T follicular helper cell (primary cell): ENCODE measurements around the gene ERP29.
"Not testable (repeated sequence)": the region's sequence is repeated elsewhere in the genome, so short reads cannot be mapped to it uniquely, and the experiment has no call there.

Experiments used
- DNase-seq: peaks from one replicate; pipeline ENCODE4 v3.0.0-alpha.2; 2020; ENCODE audit warnings: low read depth
- total RNA-seq, 2 experiments: gene quantifications; one replicate each; lab custom pipeline; 2026; lab: John Stamatoyannopoulos, UW

ERP29 gene
- total RNA-seq = 169 to 215 reads per million in 2 experiments

DNA sequence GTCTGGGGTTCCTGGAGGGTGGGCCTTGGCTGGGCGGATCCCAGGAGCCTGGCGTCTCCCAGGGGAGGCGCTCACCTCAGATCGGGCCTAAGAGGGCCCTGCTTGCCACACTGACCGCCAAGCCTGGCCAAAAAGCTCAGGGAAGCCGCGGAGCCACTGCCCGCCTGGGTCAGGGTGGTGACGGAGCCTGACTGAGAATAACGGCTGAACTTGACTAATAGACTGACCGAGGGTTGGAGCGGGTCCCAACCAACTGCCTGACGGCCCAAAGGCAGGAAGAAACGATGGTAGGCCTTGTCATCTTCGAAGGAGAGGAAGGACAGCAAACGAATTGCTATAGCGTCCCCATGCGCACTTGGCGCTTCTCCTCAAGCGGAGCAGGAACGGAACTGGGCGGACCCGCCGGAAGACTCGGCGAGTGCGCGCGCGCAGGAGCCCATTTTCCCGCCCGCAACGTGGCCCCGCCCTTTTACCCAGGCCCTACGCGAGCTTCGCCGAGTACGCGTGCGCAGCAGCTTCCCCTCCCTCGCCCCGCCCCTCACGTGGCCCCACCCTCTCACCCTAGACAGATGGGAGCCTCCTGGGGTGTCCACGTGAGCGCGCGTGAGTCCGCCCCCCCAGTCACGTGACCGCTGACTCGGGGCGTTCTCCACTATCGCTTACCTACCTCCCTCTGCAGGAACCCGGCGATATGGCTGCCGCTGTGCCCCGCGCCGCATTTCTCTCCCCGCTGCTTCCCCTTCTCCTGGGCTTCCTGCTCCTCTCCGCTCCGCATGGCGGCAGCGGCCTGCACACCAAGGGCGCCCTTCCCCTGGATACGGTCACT is at the start of gene ERP29, which contains the start of gene TMEM116:
Gene ERP29, plus strand, starts transcription at position 652 of the 826 bp plus-strand sequence. Its CDS starts 40 bp downstream, at position 692.
Gene TMEM116, minus strand, starts transcription at position 391 of the 826 bp plus-strand sequence. CDS start 7,895 bp downstream, outside the sequence.
- DNase-seq = peak; percentile 100

DNA sequence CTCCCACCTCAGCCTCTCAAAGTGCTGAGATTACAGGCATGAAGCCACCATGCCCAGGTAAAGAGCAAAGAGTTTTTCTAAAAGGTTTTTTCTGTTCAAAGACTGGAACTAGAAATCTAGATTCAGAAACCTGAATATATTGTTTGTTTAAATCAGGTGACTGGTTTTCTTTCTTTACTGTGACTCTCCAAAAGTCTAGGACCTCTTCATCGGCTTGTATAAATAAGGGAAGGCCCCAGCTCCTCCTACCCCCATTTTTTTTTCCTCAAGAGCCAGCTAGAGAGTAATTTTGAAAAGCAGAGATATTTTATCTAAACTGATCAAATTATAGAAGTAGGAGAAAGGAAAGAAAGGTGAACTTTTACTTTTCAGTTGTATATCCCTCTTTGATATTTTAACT is 48.3 kb upstream of the ERP29 start:
- no peak for DNase-seq

DNA sequence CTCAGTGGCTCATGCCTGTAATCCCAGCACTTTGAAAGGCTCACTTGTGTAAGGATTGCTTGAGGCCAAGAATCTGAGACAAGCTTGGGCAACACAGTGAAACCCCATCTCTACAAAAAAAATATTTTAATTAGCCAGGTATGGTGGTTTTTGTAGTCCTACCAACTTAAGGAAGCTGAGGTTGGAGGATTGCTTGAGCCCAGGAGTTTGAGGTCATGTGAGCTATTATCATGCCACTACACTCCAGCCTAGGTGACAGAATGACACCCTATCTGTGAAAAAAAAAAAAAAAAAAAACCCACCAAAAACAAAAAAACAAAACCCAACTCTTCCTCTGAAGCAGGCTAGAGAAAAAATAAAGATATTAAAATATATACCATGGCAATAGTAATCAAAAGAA is 41.4 kb upstream of the ERP29 start:
- DNase-seq = no peak

DNA sequence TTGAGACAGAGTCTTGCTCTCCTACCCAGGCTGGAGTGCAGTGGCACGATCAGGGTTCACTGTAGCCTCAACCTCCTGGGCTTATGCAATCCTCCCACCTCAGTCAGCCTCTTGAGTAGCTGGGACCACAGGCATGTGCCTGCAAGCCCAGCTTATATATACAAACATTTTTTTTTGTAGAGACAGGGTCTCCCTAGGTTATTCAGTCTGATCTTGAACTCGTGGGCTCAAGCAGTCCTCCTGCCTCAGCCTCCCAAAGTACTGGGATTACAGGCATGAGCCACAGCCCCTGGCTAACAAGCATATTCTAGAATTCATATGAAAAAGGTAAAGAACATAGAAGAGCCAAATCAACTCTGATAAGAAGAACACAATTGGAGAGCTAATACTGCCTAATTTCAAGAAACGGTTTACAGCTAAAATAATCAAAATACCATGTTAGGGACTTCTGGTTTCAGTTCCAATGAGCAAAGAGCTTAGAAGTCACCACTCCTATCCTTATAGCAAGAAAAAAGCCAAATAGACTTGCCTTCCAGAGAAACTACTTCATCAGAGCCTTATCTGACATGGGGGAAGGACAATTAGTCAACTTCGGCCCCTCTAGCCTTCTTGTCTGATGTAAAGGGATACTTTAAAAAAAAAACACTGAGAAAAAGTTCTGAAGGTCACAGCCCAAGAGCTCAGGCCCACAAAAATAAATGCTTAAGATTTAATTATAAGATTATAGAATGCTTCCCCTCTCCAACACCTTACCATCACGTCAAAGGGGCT is 37.9 kb upstream of the ERP29 start:
- no peak for DNase-seq

DNA sequence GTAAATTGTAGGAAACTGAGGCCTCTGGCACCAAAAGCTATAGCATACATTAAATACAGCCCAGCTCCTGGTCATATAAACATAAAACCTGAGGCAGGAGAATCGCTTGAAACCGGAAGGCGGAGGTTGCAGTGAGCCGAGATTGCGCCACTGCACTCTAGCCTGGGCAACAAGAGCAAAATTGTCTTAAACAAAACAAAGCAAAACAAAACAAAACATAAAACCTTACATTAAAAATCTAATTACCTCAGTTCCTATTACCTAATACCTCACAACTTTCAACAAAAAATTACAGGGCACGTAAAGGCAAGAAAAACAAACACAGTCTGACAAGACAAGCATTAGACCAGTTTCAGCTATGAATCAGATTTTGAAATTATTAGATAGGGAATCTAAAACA is 36.9 kb upstream of the ERP29 start:
- DNase-seq = no peak

DNA sequence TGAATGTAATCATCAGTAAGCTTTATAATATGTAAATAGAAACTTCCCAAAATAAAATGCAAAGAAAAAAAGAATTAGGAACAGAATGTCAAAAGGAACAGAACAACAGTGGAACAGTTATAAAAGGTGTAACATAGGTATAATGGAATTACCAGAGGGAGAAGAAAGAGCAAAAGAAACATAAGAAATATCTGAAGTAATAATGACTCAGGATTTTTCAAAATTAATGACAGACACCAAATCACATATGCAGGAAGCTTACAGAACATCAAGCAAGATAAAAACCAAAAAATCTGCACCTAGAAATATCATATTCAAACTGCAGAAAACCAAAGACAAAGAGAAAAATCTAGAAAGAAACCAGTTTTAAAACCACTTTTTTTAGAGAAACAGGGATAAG is 36.4 kb upstream of the ERP29 start:
- DNase-seq = no peak

DNA sequence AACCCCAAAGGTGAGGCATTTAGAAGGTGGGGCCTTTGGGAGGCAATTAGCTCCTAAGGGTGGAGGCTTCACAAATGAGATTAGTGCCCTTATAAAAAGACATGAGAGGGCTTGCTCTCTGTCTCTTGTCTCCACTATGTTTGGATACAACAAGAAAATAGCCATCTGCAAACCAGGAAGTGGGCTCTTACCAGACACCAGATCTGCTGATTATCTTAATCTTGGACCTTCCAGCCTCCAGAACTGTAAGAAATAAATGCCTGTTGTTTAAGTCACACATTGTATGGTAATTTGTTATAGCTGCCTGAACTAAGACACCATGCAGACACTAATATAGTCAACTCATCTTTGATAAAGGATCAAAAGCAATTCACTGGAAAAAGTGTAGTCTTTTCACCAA is 34.7 kb upstream of the ERP29 start:
- no peak for DNase-seq

DNA sequence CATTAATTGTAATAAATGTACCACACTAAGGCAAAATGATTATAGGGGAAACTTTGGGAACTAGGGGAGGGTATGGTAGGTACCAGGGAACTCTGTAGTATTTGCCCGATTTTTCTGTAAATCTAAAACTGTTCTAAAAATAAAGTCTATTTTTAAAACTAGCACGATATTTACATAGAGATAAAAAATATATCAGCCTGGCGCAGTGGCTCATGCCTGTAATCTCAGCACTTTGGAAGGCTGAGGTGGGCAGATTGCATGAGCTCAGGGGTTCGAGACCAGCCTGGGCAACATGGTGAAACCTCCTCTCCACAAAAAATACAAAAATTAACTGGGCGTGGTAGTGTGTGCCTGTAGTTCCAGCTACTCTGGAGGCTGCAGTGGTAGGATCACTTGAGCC is 32.6 kb upstream of the ERP29 start:
- DNase-seq = no peak

DNA sequence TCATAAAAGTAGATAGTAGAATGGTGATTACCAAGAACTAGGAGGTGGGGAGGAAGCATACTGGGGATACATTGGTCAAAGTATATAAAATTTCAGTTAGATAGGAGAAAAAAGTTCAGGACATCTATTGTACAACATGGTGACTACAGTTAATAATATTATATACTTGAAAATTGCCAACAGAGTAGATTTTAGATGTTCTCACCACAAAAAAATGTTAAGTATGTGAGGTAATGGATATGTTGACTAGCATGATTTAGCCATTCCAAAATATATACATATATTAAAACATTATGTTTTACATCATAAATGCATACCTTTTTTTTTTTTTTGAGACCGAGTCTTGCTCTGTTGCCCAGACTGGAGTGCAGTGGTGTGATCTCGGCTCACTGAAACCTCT is 31.2 kb upstream of the ERP29 start:
- DNase-seq = no peak

DNA sequence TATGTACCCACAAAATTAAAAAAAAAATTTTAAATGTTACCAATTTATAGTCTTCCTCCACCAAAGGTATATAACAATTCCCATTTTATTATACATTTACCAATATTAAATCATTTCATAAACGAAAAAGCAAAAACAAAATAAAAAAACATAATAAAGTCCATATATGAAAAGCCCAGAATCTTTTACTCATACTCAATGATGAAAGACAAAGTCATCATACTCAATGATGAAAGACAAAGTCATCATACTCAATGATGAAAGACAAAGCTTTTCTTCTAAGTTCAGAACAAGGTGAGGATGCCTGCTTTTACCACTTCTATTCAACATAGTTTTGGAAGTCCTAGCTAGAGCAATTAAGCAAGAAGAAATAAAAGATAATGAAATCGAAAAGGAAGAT is 28.4 kb upstream of the ERP29 start:
- DNase-seq = no peak

DNA sequence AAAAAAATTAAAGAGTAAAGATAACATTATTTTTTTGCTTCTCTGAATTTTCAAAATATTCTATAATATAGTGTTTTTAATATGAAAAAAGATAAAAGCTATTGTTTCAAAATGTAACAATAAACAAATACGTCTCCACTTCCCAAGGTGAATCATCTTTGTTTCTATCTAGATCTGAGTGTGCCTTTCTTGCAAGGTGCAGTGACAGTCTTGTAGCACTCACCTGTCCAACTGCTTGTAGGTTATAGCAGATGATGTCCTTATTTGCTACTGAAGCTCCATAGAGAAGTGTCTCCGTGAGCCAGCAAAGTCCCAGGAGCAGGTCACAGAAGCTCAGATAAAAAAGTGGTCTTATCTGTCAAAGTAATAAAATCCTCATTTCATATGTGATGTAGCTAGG is 21.7 kb upstream of the ERP29 start:
- no peak for DNase-seq

DNA sequence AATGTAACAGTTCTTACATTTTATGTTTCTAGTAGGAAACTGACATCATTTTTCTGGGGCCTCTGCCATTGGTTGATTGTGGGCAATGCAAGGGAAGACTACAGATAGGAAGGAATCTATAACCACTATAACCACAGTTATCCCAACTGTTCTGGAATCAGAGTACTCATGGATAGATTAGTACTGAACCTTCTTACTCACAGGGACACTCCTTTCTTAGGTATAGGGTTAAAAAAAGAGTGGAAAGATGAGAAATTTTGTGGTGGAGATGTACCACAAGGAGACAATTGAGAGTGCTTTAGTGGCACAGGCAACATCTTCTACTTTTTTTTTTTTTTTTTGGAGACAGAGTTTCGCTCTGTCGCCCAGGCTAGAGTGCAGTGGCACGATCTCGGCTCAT is 21.3 kb upstream of the ERP29 start:
- no peak for DNase-seq

DNA sequence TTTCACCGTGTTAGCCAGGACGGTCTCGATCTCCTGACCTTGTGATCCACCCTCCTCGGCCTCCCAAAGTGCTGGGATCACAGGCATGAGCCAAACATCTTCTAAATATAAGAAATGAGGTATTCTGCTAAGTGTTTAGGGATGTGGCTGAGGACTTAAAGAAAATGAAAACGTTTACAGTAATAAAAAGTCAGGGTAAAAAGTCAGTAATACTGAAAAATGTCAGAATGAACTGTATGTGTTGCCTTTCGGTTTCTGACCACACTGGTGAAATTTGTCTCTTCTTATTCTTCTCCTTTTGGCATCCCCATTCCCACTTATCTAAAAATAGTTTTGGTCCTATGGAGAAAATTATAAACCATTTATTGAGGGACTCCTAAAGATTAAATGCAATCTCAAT is 20.8 kb upstream of the ERP29 start:
- DNase-seq = no peak

DNA sequence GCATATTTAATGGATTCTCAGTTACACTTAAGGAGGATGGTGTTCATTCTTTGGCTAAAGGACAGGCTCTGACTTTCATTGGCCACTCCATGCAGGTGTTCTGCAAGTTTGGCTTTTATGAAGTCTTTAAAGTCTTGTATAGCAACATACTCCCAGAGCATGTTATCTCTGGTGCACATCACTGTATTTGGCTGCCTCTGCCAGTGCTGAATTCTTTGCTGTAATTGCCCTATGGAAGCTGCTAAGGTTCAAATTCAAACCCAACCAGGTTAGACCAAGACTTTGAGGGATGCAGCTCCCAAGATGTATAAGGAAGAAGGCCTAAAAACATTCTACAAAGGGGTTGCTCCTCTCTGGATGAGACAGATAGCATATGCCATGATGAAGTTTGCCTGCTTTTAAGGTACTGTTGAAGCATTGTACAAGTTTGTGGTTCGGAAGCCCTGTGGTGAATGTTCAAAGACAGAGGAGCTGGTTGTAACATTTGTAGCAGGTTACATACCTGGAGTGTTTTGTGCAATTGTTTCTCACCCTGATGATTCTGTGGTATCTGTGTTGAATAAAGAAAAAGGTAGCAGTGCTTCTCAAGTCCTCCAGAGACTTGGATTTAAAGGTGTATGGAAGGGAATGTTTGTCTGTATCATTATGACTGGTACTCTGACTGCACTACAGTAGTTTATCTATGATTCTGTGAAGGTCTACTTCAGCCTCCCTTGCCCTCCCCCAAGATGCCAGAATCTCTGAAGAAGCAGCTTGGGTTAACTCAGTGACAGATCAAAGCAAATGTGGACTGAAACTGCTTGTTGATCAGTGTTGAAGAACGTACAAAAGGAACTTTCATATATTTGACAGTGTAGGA is 19.7 kb upstream of the ERP29 start:
- DNase-seq = peak; percentile 17

DNA sequence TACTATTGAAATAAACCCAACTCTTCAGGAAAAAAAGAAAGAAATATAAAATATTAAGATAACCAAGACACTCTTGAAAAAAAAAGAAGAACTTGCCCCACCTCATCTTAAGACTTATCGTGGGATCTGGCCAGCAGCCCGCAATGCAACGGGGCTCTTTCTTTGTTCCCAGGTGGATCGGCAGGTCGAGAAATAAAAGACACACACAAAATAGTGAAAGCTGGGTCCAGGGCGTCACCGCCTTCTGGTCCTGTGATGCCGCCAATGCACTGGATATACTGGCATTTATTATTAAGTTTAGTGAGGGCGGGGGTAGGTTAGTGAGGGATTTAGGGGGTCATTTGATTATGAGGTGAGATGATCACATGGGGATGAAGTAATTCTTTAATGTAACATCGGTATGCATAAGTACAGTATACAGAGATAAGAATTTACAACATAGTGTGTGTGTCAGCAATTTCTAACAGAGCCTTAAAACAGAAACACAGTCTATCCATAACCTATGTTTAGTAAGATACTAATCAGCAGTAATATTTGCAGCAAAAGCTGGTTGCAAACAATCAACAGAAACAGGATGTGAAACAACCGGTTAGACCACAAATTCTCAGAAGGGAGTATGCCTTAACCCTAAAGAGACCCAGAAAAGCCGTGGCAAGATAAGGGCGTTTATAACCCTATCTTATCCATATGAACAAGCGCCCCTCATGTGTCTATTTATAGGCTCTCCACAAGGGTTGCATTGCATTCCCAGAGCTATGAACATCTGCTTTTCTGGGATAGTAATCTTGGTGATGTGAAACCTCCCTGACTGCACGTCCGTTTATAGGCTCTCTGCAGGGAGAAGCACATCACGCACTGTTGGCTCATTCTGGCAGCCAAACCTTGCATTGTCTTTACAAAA is 18.8 kb upstream of the ERP29 start:
- not testable (repeated sequence) for DNase-seq

DNA sequence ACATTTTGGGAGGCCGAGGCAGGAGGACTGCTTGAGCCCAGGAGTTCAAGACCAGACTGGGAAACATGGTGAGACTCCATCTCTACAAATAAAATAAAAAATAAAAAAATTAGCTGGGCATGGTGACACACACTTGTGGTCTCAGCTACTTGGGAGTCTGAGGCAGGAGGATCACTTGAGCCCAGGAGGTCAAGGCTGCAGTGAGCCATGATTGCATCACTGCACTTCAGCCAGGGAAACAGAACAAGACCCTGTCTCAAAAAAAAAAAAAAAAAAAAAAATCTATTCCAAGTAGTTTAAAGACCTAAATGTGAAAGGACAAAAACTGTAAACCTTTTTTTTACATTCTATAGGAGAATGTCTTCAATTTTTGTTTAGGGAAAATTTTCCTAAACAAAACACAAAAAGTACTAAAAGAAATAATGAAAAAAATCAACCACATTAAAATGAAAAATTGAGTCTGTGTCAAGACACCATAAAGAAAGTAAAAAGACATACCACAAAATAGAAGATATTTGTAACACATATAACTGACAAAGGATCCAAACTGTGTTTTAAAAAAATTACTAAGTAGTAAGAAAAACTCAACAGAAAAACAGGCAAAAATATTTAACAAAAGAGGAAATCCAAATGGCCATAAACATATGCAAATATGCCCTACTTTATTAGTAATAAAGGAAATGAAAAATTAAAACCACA is 17.3 kb upstream of the ERP29 start:
- DNase-seq = no peak

DNA sequence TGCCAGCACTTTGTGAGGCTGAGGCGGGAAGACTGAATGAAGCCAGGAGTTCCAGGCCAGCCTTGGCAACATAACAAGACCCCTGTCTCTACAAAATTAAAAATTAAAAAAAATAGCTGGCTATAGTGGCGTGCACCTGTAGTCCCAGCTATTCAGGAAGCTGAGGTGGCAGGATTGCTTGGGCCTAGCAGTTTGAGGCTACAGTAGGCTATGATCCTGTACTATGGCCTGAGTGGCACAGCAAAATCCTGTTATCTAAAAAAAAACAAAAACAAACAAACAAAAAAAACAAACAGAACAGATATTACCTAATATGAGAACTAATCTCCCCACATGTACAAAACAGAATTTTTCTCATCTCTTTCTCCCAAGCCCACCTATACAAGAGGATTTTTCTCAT is 15.9 kb upstream of the ERP29 start:
- DNase-seq = no peak

DNA sequence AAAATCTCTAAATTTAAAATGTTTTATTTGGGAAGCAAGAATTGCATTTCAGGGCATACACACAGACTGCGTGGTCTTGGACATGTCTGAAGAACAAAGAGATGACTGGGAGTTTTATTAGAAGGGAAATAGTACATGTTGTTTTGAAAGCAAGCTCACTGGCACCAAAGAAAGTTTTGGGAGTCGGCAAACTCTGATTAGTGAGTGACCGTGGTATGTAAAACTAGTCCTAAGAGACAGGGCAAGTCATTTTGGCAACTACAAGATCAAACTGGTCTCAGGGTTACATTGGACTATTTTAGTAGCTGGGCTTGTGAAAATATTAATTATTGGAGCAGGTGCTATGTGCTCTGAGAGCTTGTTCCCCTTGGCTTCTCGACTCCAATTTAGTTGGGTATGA is 15.2 kb upstream of the ERP29 start:
- DNase-seq = no peak

DNA sequence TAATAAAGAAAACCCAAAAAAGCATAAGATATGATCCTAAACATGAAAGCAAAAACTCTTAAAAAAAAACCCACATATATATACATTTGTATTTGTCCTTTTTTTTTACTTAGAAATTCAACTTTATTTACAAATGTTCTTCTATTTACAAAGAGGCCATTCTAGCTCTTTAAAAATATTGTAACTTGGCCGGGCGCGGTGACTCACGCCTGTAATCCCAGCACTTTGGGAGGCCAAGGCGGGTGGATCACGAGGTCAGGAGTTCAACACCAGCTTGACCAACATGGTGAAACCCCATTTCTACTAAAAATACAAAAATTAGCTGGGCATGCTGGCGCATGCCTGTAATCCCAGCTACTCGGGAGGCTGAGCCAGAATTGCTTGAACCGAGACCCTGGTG is 14.1 kb upstream of the ERP29 start:
- not testable (repeated sequence) for DNase-seq

DNA sequence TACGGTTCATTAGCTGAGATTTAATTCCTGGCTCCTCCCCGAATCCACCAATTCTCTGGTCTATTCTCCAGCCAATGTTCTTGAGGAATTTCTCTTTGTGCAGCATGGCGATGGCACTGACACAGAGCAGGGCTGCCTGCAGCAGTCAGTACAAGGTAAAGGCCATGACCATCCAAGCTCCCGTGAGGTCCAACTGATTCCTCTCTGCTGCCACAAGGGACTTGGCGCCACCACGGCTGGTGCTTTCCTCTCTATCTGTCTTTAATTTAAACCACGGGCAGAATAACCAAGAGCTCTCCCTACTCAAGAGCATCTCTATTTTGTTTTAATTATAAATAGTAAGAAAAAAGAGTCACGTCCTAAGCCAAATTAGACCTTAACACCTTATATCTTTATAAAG is 12.4 kb upstream of the ERP29 start:
- no peak for DNase-seq
